Ecto neural progenitor cell (in vitro differentiated cells): ENCODE measurements around the gene FRAS1.
"Not testable (repeated sequence)": the region's sequence is repeated elsewhere in the genome, so short reads cannot be mapped to it uniquely, and the experiment has no call there.

Experiments used
- DNase-seq: peaks from one replicate; pipeline ENCODE4 v3.0.0-alpha.2; 2018; ENCODE audit warnings: low spot score

The FRAS1 gene

DNA sequence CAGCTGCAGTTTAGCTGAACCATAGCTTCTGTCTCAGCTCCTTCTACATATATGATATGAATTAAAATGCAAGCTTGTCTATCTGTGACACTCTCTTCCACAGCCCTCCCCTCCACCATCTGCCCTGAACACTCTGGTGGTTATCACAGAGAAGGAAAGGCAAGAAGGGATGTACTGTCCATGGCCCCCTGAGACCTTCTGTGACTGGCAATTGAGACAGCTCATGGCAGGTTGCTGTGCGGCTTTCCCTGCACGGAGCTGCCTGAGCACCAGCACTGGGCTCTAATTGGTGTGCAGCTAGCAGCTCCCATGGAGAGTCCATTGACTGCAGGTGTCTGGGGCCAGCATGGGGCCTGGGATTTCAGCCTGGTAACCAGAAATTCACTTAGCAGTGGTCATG, 384.6 kb downstream of the FRAS1 start:
- DNase-seq: peak; percentile 50

- no peak for DNase-seq
These were observed 389.5 kb downstream of the FRAS1 start for GRCh38 chr4:78446619-78447018.

GRCh38 chr4:78451407-78451806, 394.3 kb downstream of the FRAS1 start:
- DNase-seq: no peak

DNA sequence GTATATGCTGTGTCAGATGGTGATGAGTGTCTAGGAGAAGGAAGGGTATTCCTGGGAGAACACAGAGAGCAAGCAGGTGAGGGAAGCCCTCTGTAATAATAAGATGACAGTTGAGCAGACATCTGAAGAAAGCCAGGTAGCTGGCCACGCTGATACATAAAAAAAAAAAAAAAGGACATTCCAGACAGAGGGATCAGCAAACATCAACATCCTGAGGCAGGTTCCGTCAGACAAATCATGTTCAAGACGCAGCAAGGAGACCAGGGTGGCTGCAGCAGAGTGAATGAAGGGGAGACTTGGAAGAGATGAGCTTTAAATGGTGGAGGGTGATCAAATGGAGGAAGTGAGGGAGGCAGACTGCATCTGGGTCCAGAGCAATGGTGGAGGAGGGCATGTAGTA, 396.9 kb downstream of the FRAS1 start:
- no peak for DNase-seq

- DNase-seq: no peak
These were observed 400.6 kb downstream of the FRAS1 start for GRCh38 chr4:78457751-78458150.

DNA sequence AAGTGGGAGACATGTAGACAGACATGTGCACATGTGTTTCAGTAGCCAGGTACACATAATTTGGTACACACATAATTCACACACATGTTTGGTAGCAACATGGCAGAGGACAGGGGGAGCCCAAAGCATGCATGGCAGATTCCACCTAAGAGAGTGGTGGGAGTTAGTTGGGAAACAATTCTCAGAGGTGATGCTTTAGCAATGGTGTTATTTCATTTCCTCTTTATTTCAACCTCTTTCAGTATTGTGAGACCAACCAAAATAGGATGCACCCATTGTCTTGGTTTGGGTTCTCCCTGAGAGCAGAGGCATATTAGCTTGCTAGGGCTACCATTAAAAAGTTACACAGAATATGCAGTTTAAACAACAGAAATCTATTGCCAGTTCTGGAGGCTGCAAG, 402.2 kb downstream of the FRAS1 start:
- DNase-seq: no peak

GRCh38 chr4:78460368-78460767, 403.2 kb downstream of the FRAS1 start:
- DNase-seq: no peak

GRCh38 chr4:78464265-78464664, 407.1 kb downstream of the FRAS1 start:
- no peak for DNase-seq

GRCh38 chr4:78467223-78467622, 410.1 kb downstream of the FRAS1 start:
- not testable (repeated sequence) for DNase-seq

- no peak for DNase-seq
These were observed 411.1 kb downstream of the FRAS1 start for GRCh38 chr4:78468272-78468671.

- no peak for DNase-seq
These were observed 419.1 kb downstream of the FRAS1 start for GRCh38 chr4:78476108-78476704.

DNA sequence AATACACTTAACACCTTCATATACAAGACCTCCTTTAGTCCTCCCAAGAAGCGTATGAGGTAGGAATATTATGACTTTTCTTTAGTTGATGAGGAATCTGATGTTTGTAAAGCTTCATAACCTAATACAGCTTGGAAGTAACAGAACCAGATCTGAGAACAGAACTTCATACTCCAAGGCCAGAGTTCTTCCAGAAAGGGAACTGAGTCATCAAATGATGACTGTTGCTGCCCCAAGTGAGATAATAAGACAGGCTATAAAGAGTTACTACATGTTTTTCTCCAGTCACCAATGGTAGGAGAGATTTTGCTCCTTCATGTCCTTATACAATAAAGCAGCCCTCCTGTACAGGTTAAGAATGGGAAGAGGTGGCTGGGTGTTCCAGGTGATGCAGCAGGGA, 420.2 kb downstream of the FRAS1 start:
- DNase-seq: no peak

GRCh38 chr4:78478523-78478922, 421.4 kb downstream of the FRAS1 start:
- DNase-seq: no peak

DNA sequence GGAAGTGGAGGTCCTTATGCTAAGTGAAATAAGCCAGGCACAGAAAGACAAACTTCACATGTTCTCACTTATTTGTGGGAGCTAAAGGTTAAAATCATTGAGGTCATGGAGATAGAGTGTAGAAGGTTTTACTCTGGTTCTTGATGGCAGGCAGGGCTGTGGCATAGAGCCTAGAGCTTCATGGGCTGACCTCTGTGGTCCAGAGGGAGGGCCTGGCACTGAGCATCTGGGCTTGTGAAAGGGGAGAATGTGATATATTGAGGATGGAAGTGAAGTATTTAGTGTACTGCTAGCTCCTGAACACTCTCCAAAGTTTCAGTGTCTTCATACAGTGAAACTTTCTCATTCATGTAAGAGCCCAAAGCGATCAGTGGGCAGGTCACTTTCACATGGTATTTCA, 423.2 kb downstream of the FRAS1 start:
- no peak for DNase-seq

DNA sequence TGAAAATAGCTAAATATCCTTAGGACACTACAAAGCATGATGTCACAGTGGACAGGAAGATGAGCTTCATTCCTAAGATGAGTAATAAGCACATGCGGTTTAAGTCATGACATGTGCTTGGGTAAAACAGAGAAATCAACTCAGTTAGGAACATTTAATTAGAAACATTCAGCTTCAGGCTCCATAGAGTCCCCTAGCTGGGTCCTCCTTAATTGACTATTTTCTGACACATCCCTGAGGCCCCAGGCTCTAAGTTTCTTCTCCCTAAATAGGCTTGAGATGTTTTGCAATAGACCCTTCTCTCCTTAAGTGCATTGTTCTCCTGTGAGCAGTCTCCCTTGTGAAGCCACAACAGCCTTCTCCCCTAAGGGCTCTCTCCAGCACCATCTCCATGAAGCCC, 424.1 kb downstream of the FRAS1 start:
- no peak for DNase-seq

DNA sequence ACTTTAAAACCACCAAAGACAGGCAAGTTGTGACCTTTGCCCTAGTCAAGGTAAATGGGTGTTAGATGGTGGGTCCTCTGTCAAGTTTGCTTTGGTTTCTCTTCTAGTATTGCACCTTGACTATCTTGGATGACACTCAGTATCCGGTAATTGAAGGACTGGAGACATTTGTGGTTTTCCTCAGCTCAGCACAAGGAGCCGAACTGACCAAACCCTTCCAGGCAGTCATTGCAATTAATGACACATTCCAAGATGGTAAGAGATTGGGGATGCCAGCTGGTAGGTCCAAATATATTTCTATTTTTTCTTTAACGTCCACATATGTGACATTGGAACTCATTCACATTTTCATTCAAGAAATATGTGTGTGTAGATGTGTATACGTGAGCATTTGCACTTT, 425.2 kb downstream of the FRAS1 start:
- DNase-seq: no peak

- DNase-seq: no peak
These were observed 426.7 kb downstream of the FRAS1 start for GRCh38 chr4:78483811-78484210.

DNA sequence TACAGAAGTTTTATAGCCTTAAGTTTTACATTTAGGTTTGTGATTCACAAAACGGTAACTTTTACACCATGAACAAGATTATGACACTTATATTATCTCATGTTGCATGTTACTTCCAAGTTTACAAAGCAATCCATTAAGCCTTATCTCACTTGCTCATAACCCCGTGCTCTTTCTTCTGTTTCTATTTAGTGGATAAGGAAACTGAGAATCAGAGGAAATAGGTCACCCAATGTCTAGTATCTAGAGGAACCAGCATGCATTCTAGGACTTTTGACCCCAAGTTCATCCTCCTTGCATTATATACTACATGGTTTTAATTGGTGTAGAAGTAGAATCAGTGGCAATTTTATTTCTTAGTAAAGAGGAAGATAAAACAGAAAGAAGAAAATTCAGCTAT, 427.5 kb downstream of the FRAS1 start:
- no peak for DNase-seq

DNA sequence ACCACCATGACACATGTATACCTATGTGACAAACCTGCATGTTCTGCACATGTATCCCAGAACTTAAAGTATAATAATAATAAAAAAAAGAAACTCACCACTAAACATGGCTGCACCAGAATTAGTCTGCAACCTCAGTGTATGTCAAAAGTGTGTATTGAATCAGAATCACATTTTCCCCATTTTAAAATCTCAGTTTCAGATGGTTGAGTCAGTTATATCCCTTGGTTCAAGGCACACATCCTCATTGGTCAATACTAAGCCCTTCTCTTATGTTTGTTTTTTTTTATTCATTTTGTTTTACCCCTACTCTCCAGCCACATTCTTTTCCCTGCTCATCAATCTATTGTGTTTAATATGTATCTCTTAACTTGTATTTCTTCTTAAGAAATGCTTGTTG, 436.6 kb downstream of the FRAS1 start:
- no peak for DNase-seq

- DNase-seq: no peak
These were observed 439.0 kb downstream of the FRAS1 start for GRCh38 chr4:78496021-78496643.

GRCh38 chr4:78506260-78506659, 449.1 kb downstream of the FRAS1 start:
- DNase-seq: not testable (repeated sequence)

DNA sequence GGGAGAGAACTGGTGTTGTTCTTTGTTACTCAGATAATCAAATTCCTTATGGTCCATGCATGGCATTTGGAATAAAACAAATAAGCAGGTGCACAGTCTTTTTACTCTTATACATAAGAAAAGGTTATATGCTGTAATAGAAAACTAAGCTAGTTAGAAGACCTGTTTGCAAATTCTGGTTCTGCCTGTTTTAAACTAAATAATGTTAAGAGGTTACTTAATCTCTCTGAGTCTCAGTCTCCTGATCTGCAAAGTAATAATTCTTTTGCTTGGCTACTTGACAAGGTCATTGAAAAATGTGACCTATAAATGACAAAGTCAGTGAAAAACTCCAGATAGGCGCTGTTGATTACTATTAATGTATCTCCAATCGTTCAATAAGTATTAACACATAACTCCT, 451.9 kb downstream of the FRAS1 start:
- no peak for DNase-seq

GRCh38 chr4:78510108-78510507, 453.0 kb downstream of the FRAS1 start:
- DNase-seq: no peak

DNA sequence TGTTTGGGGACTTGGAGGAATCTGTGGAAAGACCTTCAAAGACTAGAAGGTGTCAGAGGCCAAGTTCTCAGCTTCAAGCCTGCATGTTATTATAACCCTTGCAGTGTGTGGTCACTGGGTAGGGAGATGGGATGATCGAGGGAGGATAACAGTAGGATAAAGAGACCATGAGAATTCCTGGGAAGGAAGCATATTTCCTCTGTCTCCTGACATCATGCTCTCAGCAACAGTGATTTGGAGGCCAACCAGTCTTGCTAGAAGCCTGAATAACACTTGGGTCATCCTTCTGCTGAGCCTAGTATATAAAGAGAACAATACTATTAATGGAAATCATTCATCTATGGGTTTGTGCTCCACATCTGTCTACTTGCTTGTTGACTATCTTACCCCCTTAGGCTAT, 453.6 kb downstream of the FRAS1 start:
- no peak for DNase-seq
